ENCODE results near the gene MFSD12. TPM values are rescaled to one million over a fixed set of nuclear protein-coding genes. Genes with fewer than 3 reads are reported as not detected.

MFSD12 gene
- total and polyA plus RNA-seq, 2 donors (not counting 3 experiments of a cell fraction or from before 2014, with no cell fraction given), result 51.7 to 78.9 TPM

GRCh38 chr19:3604227-3604986, 47.0 kb upstream of the MFSD12 start:
- Histone ChIP-seq H3K79me2 (ENCODE audit: control insufficient read depth, insufficient read depth, low read length) (no peaks in the 10 kb centered on the region), H2AFZ (ENCODE audit: low read depth, low read length) (no peak overlapping the region), H3K36me3 (ENCODE audit: control insufficient read depth in 2 of 2, extremely low read depth in 1 of 2, insufficient read depth in 2 of 2, low read length in 2 of 2) (no peaks in the 10 kb centered on the region), H3K9ac (replicated peaks; ENCODE audit: extremely low read depth, insufficient read depth, low read length) (no peak overlapping the region), H3K27me3 (ENCODE audit: control insufficient read depth in 2 of 2, insufficient read depth in 2 of 2, low read length in 2 of 2) (no peaks in the 10 kb centered on the region), H3K4me1 (ENCODE audit: control insufficient read depth, extremely low read depth, insufficient read depth, low read length) (peaks cover 23% of the 10 kb centered on the region), H4K20me1 (replicated peaks; ENCODE audit: control insufficient read depth, extremely low read depth, insufficient read depth, low read length) (no peaks in the 10 kb centered on the region), H3K4me2 (ENCODE audit: insufficient read depth, low read length) (no peak overlapping the region), H3K27ac (ENCODE audit: insufficient read depth, low read depth, low read length) (no peak overlapping the region), H3K4me3 (replicated peaks in 1 of 3; ENCODE audit: insufficient read depth in 1 of 3, low read depth in 1 of 3, low read length in 3 of 3) (no peak overlapping the region), H3K9me3 (replicated peaks; ENCODE audit: control insufficient read depth, insufficient read depth, low read length) (no peaks in the 10 kb centered on the region), H3K9me1 (replicated peaks; ENCODE audit: control insufficient read depth, extremely low read depth, insufficient read depth, low read length) (no peaks in the 10 kb centered on the region)
- TF ChIP-seq CTCF (IDR thresholded peaks at IDR 0.05; ENCODE audit: extremely low read depth in 1 of 2, insufficient read depth in 1 of 2, low read depth in 1 of 2, low read length in 2 of 2), result no peak
- TF ChIP-seq MYC (IDR thresholded peaks at IDR 0.05; ENCODE audit: low read depth, low read length), result no peak
- TF ChIP-seq POLR2A (IDR thresholded peaks at IDR 0.05; ENCODE audit: low read depth, low read length), result no peak
- TF ChIP-seq POLR2AphosphoS5 (IDR thresholded peaks at IDR 0.05; ENCODE audit: insufficient read depth, low read depth, low read length), result no peak
- no peak for TF ChIP-seq FOS (IDR thresholded peaks at IDR 0.05; ENCODE audit: borderline replicate concordance, insufficient read depth, low read length)
- TF ChIP-seq MAX (IDR thresholded peaks at IDR 0.05; ENCODE audit: insufficient read depth, insufficient read length), result no peak
- TF ChIP-seq JUN (IDR thresholded peaks at IDR 0.05; ENCODE audit: borderline replicate concordance, insufficient read depth, insufficient read length, low read depth), result no peak
- TF ChIP-seq EZH2 (IDR thresholded peaks at IDR 0.05; ENCODE audit: borderline replicate concordance, low read depth, low read length, severe bottlenecking), result no peak
- FAIRE-seq (no peak), DNase-seq (ENCODE audit: low read depth, low spot score) (no peak)
- CTCF ChIA-PET, result no interaction called here
- dilution Hi-C loops (cut with MboI; ENCODE audit: extremely low pct_ligation_motif_present, low sequenced_read_pairs), result no loop called here
- BruUV-seq (replicated peaks), result no TSS peak
- POLR2A ChIA-PET, result no interaction called here
- intact Hi-C loops (cut with micrococcal nuclease), result no loop called here

All from endothelial cell of umbilical vein (primary cell).